Fibroblast of the aortic adventitia (primary cell): ENCODE data around the gene PSME3IP1. TPM values are rescaled to one million over a fixed set of nuclear protein-coding genes. Genes with fewer than 3 reads are reported as not detected.

ENCODE experiments used
- DNase-seq: peaks from one replicate; pipeline ENCODE4 v3.0.0-alpha.2; 2010; ENCODE audit warnings: low read depth
- H3K4me3 ChIP-seq: 2 replicates; pipeline ENCODE4 v1.5.1; 2011; ENCODE audit warnings: low read depth, mild to moderate bottlenecking, control low read depth, low read length, moderate library complexity
- CTCF ChIP-seq: IDR thresholded peaks from 2 replicates; pipeline ENCODE4 v1.5.1; 2011; ENCODE audit warnings: mild to moderate bottlenecking, low read length, control low read depth, inconsistent platforms; ENCODE audit not compliant: insufficient read depth
- total RNA-seq: library from RNA; depleted of rRNA; stranded (reverse); fragments of >200 nt; gene quantifications from 2 replicates; pipeline ENCODE4 v1.2.3, GENCODE V29; 2012; ENCODE audit warnings: low replicate concordance

The PSME3IP1 gene
- total RNA-seq, 1 donor = 71.5 TPM

DNA sequence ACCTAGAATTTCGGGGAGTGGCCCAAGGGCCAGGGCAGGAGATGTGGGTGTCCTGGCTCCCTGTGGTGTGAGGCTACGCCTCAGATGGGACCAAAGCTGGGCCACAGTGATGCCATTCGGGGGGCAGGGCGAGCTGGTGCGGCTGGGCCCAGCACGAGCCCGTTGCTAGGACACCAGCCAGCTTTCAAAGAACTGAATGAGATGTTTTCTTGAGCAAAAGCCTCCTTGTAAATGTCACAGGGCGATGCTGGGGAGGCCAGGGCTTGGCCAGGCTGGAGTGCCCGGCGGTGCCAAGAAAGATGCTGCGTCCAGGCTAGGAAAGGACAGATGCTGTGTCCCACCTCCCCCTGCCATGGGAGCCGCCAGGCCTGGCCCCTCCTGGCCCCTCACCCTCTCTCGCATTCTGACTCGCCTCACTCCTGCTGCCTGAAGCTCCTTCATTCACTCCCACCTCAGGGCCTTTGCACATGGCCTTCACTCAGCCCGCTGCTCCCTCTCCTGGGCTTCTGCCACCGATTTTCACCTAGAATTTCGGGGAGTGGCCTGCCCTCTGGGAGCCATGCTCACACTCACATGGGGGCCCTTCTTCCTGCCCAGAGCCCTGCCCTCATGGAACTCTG is 54.4 kb downstream of the PSME3IP1 start:
- no peak overlapping the region for H3K4me3 ChIP-seq
- TF ChIP-seq CTCF = no peak
- DNase-seq = no peak

DNA sequence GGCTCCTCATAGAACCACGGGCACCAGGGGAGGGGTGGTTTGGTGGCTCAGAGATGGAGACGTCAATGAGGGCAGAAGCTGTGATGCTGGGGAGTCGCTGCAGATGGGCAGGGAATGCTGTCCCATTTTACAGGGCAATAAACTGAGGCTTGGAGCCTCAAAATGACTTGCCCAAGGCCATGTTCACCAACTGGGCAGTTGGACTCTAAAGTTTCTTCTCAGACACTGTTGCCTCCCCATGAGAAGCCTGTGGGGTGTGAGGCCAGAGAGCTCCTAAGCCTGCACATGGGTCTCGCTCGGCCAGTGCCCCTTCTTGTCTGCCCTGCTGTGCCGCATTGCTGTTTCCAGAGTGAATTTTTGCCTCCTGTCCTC is 54.9 kb downstream of the PSME3IP1 start:
- no peak overlapping the region for H3K4me3 ChIP-seq
- no peak for DNase-seq
- TF ChIP-seq CTCF = no peak

DNA sequence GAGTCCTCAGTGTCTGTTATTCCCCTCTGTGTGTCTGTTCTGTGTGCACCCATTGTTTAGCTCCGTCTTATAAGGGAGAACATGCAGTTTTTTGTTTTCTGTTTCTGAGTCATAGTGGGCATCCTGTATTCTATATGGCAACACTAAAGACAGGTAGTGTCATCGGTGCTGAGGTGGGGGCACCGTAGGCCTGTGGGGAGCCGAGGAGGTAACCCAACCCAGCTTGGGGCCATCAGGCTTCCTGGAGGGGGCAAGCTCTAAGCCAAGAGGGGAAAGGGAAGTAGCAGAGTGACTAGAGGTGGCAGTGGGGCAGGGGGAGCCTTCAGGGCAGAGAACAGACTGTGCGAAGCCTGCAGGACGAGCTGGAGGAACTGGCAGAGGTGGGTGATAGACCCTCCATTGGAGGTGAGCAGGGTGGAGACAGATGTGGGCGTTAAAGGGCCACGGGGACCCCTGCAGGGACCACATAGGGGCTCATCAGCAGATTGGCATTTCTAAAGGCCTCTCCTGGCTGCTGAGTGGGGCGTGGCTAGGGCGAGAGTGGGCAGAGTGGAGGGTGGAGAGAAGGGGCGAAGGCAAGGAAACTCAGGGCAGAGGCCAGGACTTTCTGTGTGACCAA is 57.0 kb downstream of the PSME3IP1 start:
- no peak for TF ChIP-seq CTCF
- no peak overlapping the region for H3K4me3 ChIP-seq
- DNase-seq = no peak

DNA sequence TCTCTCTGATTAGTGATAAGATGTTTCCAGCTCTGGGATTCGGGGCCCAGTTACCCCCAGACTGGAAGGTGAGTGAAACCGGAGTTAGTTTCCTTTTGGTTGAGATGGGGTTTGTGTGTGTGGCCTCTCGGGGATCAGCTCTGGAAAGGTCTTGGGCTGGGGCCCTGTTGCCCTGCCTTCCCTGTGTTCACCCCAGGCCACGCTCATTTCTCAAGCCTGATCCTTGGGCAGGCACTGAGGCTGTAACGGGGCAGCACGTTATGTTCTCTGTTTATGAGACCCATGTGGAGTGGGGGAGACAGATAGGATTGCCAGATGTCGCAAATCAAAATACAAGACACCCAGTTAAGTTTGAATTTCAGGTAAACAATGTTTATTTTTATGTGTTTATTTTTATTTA is 58.0 kb downstream of the PSME3IP1 start:
- H3K4me3 ChIP-seq = no peak overlapping the region
- no peak for DNase-seq
- TF ChIP-seq CTCF = no peak

DNA sequence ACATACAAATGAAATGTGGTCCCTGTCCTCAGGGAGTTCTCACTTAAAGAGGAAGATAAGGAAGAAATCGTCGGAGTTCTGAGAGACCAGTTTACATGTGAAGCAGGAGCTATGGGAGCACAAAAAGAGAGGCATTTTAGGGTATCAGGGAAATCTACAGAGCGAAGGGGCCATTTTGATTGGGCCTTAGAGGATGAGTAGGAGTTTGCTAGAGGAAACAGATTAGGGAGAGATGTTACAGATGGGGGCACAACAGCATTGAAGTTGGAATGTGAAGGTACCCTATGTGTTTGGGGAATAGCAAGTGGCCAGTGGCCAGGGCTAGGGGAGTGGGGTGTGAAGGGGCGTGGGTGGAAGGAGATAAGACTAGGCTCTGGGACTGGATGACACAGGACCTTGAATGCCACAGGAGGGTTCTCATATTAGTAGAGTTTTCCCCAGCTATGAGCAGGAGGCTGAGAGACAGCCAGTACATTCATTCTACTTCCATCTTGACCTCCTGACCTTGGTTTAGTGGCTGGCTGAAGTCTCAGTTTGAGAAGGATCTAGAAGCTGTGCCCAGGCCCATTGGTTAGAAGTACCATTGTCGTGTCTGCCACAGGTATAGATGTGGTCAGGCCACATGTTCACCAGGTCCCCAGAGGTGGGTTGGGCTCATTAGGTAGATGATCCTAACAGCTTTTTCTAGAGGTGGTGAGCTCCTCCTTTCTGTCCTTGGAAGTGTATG is 58.6 kb downstream of the PSME3IP1 start:
- no peak for DNase-seq
- no peak overlapping the region for H3K4me3 ChIP-seq
- no peak for TF ChIP-seq CTCF

- DNase-seq = no peak
- H3K4me3 ChIP-seq = no peak overlapping the region
- TF ChIP-seq CTCF = no peak
Observed at GRCh38 chr16:57126411-57126810, 59.4 kb downstream of the PSME3IP1 start.
